GM21576 (cell line): ENCODE results near the gene PLEKHA1.
A peak's percentile ranks its signal among the peaks of the same experiment; 100 is the strongest.

Experiments used
- ATAC-seq: cut with Tn5 transposase; IDR thresholded peaks from one replicate; pipeline ENCODE4 v1.9.1; 2021; ENCODE audit warnings: mild to moderate bottlenecking, moderate library complexity; ENCODE audit not compliant: unreplicated experiment

Gene PLEKHA1

GRCh38 chr10:122374237-122374858 is at the start of gene PLEKHA1:
TSS of gene PLEKHA1 (plus strand) at chr10:122374708. CDS start at chr10:122393201, 18,493 bp downstream.
- peak; percentile 82 for ATAC-seq

- ATAC-seq: no peak
Observed at GRCh38 chr10:122325235-122325634, 49.3 kb upstream of the PLEKHA1 start.

GRCh38 chr10:122326385-122326784 is 48.1 kb upstream of the PLEKHA1 start:
- peak; percentile 69 for ATAC-seq

GRCh38 chr10:122326806-122327205 is 47.7 kb upstream of the PLEKHA1 start:
- no peak for ATAC-seq

- no peak for ATAC-seq
Observed at GRCh38 chr10:122327237-122328206, 47.0 kb upstream of the PLEKHA1 start.

GRCh38 chr10:122328676-122329075 is 45.8 kb upstream of the PLEKHA1 start:
- no peak for ATAC-seq

GRCh38 chr10:122329416-122329815 is 45.1 kb upstream of the PLEKHA1 start:
- ATAC-seq: no peak

GRCh38 chr10:122331100-122331499 is 43.4 kb upstream of the PLEKHA1 start:
- no peak for ATAC-seq

- ATAC-seq: no peak
Observed at GRCh38 chr10:122331615-122332446, 42.7 kb upstream of the PLEKHA1 start.

GRCh38 chr10:122333037-122333436 is 41.5 kb upstream of the PLEKHA1 start:
- peak; percentile 64 for ATAC-seq

GRCh38 chr10:122336332-122336731 is 38.2 kb upstream of the PLEKHA1 start:
- ATAC-seq: no peak

- no peak for ATAC-seq
Observed at GRCh38 chr10:122336961-122337360, 37.5 kb upstream of the PLEKHA1 start.

- ATAC-seq: no peak
Observed at GRCh38 chr10:122338609-122339441, 35.7 kb upstream of the PLEKHA1 start.

- ATAC-seq: no peak
Observed at GRCh38 chr10:122341141-122341810, 33.2 kb upstream of the PLEKHA1 start.

- no peak for ATAC-seq
Observed at GRCh38 chr10:122342293-122343134, 32.0 kb upstream of the PLEKHA1 start.

- no peak for ATAC-seq
Observed at GRCh38 chr10:122343135-122343800, 31.2 kb upstream of the PLEKHA1 start.

- ATAC-seq: no peak
Observed at GRCh38 chr10:122343936-122344335, 30.6 kb upstream of the PLEKHA1 start.

GRCh38 chr10:122344741-122345258 is 29.7 kb upstream of the PLEKHA1 start:
- ATAC-seq: no peak
